GM12872 (cell line): ENCODE measurements around the gene RBPJL.
A peak's percentile ranks its signal among the peaks of the same experiment; 100 is the strongest.

Source experiments
- TF ChIP-seq, protein P1 (sequence below): IDR thresholded peaks from 3 replicates; pipeline ENCODE4 v1.5.1; 2011; ENCODE audit warnings: low read depth, mild to moderate bottlenecking, low read length, moderate library complexity; ENCODE audit not compliant: insufficient read depth

Gene RBPJL

DNA sequence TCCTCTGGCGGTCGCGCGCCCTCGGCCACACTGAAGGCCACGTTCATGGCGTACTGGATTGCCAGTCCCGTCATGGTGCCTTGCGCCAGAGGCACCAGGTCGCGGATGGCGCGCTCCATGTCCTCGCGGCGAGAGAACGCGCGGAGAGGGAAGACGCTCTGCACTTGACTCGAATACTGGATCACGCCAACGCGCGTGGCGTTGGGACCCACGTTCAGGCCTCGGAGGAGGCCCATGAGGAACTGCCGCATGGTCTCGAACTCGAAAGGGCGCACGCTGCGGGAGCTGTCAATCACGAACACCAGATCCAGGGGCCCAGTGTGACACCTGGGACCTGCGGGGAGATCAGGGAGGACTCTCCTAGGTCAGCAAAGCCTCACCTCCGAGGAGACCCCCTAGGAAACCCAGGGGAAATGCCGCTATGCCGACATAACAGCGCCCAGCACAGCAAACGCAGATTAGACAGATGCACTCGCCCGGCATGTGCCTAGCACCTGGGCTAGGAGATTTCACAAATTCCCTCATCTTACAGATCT lies 2.1 kb upstream of the RBPJL start:
- TF ChIP-seq, protein P1, sequence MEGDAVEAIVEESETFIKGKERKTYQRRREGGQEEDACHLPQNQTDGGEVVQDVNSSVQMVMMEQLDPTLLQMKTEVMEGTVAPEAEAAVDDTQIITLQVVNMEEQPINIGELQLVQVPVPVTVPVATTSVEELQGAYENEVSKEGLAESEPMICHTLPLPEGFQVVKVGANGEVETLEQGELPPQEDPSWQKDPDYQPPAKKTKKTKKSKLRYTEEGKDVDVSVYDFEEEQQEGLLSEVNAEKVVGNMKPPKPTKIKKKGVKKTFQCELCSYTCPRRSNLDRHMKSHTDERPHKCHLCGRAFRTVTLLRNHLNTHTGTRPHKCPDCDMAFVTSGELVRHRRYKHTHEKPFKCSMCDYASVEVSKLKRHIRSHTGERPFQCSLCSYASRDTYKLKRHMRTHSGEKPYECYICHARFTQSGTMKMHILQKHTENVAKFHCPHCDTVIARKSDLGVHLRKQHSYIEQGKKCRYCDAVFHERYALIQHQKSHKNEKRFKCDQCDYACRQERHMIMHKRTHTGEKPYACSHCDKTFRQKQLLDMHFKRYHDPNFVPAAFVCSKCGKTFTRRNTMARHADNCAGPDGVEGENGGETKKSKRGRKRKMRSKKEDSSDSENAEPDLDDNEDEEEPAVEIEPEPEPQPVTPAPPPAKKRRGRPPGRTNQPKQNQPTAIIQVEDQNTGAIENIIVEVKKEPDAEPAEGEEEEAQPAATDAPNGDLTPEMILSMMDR, result no peak

DNA sequence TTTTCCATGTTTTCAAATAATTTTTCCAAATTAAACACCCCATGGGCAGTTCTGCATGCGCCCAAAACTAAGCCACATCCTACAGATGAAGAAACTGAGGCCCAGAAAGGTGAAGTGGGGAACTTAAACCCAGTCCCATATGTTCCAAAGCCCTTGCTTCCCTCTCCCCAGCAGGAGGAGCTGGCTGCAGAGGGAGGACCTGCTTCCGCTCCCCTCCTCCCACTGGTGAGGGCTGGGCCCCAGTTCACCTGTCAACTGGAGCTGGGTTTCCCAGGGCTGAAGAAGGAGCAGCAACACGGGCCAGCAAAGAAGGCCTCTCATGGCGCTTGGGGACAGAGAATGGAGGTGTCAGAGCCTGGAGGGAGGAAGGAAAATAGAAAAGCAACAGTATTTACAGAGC lies 1.4 kb upstream of the RBPJL start:
- TF ChIP-seq, protein P1, result no peak

DNA sequence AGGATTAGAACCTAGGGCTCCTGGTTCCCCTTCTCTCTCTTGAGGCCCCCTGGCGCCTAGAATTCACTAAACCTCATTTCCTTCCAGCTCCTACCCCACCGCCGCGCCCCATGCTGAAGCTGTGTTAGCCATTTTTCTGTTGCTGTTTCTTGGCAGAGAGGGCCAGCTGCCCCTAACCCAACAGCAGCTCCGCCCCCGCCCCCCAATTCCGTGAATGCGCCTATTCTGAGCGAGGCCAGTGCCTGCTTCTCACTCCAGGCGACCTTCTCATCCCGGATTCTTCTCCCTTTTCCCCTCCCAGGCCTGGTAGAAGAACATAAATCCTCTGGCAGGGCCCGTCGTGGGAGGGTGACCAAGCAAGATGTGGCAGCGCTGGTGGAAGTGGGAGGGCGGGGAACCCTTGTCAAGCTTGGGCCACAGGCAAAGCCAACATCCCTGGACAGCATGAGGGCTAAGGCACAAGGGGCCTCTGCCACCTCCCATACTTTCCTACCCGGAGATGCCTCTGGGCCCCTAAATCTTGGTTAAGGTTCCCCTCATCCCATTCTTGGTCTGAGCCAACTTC lies 518 bp downstream of the RBPJL start:
- TF ChIP-seq, protein P1, result no peak

DNA sequence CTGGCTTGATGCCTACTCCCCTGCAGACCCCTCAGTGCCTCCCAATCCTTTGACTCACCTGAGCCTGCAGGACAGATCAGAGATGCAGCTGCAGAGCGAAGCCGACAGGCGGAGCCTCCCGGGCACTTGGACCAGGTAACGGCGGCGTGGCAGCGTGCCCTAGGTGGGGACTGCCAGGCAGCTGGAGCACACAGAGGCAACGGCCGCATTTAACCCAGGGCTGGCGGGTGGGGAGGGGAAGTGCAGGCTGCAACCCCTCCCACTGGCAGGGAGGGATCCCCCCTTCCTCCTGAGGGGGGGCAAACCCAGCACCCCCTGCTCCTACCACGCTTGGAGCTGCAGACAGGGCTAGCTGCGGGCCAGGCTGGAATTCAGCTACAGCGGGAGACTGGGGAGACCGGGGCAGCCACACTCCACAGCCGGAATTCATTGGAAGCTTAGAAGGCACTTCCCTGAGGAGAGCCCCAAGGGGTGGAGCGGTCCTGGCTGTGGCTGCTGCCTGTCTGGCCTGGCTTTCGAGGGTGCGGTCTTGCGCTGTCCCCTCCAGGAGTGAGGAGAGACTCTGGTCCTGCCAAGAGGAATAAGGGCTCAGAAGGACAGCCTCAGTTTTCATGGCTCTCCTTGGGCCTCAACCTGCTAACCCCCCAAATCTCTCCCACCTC lies 1.6 kb downstream of the RBPJL start, which contains the start of gene MATN4:
Gene MATN4 (minus strand): TSS at position 183 of the 662 bp plus-strand sequence. CDS start 2,717 bp downstream, outside the sequence.
- TF ChIP-seq, protein P1, result no peak

DNA sequence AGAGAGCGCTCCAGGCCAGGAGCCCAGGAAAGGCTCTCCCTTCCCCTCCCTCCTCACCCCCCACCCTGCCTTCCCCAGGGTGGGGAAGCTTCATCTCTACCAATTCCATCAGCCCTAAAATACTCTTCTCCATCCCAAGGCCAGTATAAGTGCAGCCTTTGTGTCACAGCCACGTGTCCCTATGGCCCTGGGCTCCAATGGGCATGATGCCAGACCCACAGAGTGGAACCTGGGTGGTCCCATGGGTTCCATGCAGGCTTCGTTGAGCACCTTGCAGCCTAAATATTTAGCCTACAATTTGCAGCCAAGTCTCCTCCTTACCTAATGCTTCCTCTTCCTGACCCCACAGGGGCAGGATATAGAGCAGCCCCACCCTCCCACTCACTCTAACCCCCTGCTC lies 2.4 kb downstream of the RBPJL start:
- TF ChIP-seq, protein P1, result no peak

DNA sequence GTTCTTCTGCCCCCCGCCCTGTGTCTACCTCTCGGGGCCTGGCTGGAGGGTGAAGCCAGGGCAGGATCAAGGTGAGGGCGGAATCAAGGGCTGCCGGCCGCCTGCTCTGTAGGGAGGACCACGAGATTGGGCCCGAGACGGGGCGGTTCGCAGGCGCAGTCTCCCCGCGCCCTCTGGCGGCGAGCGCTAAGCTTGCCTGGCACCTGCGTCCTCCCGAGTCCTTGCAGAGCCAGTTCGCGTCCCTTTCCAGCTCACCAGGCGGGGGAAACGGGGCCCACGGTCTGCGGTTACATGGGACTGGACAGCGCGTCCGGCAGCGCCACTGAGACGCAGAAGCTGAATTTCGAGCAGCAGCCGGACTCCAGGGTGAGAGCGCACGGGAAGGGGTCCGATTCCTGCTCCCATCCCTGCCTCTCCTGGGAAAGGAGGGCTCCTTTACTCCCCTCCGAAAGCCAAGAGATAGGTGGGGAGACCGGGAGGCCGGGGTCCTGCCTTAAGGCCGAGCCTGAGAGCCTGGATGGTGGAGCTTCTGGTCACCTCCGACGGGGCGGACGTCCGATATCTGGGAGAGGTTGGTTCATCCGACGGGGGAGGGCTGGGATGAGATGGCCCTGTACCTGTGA lies 5.1 kb downstream of the RBPJL start:
- TF ChIP-seq, protein P1, result peak; percentile 93

DNA sequence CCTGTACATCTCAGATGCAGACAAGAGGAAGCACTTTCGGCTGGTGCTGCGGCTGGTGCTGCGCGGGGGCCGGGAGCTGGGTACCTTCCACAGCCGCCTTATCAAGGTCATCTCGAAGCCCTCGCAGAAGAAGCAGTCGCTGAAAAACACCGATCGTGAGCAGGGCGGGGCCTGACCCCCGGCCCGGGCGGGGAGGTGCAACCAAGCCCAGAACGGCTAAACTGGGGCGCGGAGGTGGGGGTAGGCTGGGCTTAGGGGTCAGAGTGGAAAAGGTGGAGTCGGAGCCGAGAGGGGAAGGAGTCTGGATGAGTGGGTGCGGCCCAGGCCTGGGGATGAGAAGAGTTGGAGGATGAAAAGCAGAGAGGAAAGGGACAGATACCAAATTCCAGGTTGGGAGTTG lies 5.6 kb downstream of the RBPJL start:
- TF ChIP-seq, protein P1, result no peak
